Activated CD4-positive, alpha-beta T cell treated with anti-CD3 and anti-CD28 coated beads for 24 hours (primary cell): ENCODE measurements around the gene MTMR6.

Source experiments
- DNase-seq, 2 donors: peaks; one replicate each; pipeline ENCODE4 v3.0.0-alpha.2; 2020; ENCODE audit warnings: low read depth in 2 of 2

MTMR6 gene

GRCh38 chr13:25217023-25217885 lies 70.0 kb downstream of the MTMR6 start:
- no peak for DNase-seq

- no peak for DNase-seq
Measured at GRCh38 chr13:25215253-25215575, 72.1 kb downstream of the MTMR6 start.

- no peak for DNase-seq
Measured at GRCh38 chr13:25214491-25215252, 72.6 kb downstream of the MTMR6 start.

GRCh38 chr13:25213715-25214114 lies 73.6 kb downstream of the MTMR6 start:
- no peak for DNase-seq

GRCh38 chr13:25210842-25211569 lies 76.3 kb downstream of the MTMR6 start:
- no peak for DNase-seq

GRCh38 chr13:25207291-25207810 lies 79.9 kb downstream of the MTMR6 start:
- DNase-seq, result no peak

GRCh38 chr13:25204863-25205262 lies 82.4 kb downstream of the MTMR6 start:
- DNase-seq, result no peak

GRCh38 chr13:25203127-25203740 lies 84.1 kb downstream of the MTMR6 start:
- DNase-seq, result no peak

- no peak for DNase-seq
Measured at GRCh38 chr13:25200783-25201182, 86.5 kb downstream of the MTMR6 start.

- DNase-seq, result no peak
Measured at GRCh38 chr13:25198647-25199046, 88.6 kb downstream of the MTMR6 start.

- DNase-seq, result no peak
Measured at GRCh38 chr13:25196971-25197370, 90.3 kb downstream of the MTMR6 start.
